ENCODE results near the gene GUCY1A2.

The GUCY1A2 gene

DNA sequence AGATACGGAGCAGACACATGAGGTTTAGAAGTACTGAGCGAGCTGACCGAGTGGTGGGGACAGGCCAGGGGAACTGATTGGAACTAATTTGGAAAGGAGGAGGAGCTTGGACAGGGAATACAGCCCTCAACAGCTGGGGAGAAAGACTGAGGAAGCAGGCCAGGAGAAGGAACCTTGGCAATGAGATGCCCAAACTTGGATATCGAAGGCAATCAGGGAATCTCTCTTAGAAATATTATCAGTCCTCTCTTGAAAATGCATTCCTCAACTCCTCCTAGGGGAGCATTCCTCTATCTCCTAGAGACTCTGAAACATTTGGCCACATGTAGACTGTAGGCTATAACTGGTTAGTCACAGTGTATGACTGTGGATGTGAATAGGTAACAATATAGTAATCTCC is 284.6 kb downstream of the GUCY1A2 start:
- no peak for DNase-seq (ENCODE audit: low read depth)

DNA sequence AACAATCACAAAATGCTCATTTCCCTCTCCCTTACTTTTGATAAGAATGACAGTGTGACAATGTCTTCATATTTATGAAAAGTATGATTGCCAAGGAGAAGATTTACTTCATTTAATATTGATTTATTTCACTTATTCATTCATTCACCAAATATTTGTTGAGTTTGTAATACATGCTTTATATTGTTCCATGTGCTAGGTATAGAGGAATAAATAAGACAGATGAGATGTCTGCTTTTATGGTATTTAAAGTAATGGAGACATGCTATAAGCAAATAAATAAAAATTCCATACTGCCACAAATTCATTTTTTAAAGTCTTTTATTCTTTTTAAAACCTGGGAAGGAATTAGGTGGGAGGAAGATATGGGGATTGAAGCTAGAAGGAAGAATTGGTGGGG is 289.4 kb downstream of the GUCY1A2 start:
- DNase-seq (ENCODE audit: low read depth): no peak

DNA sequence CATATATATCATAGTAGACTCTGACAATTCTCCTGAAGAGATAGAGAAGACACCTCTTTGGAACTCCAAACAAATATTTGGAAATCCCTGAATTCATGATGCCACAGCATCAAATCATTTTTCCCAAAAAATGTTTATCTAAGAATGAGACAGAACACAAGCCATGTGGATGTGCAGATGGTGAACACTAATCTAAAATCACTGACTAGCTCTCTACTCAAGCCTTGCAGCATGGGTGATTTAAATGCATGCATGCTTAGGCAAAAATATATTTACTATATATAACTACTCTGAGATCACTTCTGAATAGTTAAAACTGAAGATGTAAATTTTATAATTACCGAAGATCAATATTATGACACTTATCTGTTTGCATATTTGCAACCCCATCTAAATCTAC is 289.9 kb downstream of the GUCY1A2 start:
- no peak for DNase-seq (ENCODE audit: low read depth)

- no peak for DNase-seq (ENCODE audit: low read depth)
Observed at GRCh38 chr11:106727256-106727655, 291.0 kb downstream of the GUCY1A2 start.

DNA sequence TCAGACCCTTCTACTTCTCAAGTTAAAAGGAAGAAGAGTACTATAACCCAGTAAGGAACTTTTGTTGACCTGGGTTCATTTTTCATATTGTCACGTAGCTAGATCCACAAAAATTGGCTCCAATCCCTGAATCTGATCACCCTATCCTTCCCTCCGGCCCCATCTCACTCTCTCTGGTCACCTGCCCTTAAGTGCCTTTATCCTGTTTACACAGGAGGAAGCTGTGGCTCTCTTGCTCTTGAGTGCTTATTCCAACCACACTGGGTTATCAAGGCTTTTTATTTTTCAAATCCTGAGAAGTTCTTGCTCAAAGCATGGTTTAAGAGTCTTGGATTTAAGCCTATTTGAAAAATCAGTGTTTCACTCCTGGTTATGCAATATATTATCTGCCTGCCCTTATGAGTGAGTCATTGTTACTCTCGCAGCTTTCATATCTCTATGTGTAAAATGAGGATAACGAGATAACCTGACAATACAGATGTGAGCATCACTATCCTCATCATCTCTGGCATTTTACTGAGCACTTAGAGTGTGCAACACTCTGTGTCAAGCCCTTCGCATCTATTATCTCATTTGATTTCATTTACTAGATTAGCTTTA is 293.9 kb downstream of the GUCY1A2 start:
- no peak for DNase-seq (ENCODE audit: low read depth)

DNA sequence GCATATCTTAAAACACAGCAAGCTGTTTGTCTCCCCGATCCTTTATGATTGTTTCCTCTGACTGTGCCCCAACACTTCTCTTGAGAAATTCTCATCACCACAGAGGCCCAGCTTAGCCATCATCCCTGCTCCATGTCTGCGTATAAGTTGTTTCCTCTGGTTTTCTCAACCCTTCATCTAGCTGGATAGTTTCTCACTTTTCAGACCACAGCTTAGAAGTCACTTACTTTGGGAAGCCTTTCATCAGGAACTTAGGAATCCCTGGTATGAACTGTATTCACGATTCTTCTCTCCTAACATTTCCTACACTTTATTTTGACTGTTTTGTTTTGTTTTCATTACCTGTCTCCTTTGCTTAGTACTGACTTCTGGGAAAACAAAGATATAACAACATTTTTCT is 295.2 kb downstream of the GUCY1A2 start:
- no peak for DNase-seq (ENCODE audit: low read depth)

DNA sequence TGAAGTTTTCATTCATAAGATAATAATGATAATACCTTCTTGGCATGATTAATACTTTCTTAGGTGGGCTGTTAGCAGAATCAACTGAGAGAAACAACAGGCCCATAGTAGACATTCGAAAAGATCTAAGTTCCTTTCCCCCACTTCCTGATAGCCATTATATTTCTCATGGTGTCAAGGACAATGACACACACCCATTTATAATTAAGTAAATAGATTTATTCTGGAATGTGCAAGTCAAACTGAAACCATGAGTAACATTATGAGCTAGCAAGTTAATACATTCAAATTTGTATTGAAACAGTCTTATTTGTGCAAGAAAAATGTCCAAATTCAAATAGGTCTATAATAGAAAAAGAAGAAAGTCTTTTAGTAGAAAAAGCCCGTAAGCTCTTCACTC is 301.1 kb downstream of the GUCY1A2 start:
- DNase-seq (ENCODE audit: low read depth): no peak

- DNase-seq (ENCODE audit: low read depth): no peak
Observed at GRCh38 chr11:106714199-106714598, 304.1 kb downstream of the GUCY1A2 start.

GRCh38 chr11:106708348-106708747 is 309.9 kb downstream of the GUCY1A2 start:
- DNase-seq (ENCODE audit: low read depth): no peak

DNA sequence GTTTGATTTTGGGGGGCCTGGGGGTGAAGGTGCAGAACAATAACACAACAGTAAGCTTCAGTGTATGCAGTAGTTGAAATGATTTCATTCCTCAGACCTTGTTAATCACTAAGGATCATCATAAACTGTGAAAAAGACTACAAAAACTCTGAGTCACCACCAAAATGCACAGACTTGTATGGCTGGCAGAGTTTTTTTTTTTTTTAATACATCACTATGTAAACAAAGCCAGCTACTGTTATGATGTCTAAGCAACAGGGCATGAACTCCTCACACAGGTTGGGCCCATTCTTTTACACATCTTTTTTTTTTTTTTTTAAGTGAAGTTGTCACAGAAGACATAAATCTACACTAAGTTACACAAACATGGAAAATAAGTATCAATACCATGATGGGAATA is 311.9 kb downstream of the GUCY1A2 start:
- DNase-seq (ENCODE audit: low read depth): no peak

DNA sequence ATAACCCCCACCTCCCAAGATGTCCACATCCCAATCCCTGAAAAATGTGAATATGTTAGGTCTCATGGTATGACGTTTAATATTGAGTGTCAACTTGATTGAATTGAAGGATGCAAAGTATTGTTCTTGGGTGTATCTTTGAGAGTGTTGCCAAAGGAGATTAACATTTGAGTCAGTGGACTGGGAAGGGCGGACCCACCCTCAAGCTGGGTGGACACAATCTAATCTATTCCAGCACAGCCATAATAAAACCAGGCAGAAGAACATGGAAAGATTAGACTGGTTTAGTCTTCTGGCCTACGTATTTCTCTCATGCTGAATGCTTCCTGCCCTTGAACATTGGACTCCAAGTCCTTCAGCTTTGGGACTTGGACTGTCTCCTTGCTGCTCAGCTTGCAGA is 315.5 kb downstream of the GUCY1A2 start:
- no peak for DNase-seq (ENCODE audit: low read depth)

- no peak for DNase-seq (ENCODE audit: low read depth)
Observed at GRCh38 chr11:106697058-106697457, 321.2 kb downstream of the GUCY1A2 start.

DNA sequence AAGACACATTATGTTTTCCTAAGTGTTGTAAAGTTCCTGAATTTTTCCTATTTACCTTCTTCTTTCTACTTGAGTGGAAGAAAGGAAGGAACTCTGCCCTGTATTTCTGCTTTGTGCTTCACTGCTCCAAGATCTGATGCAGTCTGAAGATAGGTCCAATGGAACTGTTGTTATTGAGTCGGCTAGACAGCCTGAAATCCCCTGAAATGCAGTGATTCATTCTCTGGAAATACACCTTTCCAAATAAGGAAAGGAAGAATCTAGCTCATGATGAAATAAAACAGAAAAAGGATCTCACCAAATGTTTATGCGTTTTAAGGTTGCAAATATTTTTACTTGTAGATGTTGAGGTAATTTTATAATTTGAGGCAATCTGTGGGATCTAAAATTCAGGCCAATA is 322.8 kb downstream of the GUCY1A2 start:
- no peak for DNase-seq (ENCODE audit: low read depth)

- no peak for DNase-seq (ENCODE audit: low read depth)
Observed at GRCh38 chr11:106694501-106694900, 323.8 kb downstream of the GUCY1A2 start.

DNA sequence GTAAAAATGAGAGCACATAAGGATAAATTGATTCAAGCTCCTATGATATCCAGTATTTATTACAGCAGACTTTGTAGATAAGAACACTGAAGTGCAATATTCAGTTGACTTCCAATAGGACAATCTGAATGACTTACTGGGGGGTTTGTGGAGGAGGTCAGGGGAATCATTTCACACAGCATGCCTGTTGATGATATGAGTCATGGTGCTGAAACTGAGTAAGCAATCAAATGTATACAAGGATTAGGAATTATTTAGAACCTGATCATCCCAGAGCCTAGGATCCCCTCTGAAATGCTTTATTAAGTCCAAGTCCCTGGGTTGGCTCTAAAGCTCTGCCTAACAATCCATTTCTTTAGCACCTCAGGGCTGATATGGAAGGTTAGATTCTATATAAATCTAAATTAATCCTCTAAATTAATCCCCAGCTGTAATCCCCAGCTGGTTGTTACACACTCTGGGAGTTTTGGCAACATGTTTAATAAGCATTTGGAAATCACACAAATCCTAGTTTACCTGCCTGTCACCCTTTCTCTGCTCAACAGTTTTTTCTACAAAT is 326.4 kb downstream of the GUCY1A2 start:
- no peak for DNase-seq (ENCODE audit: low read depth)

GRCh38 chr11:106690923-106691322 is 327.4 kb downstream of the GUCY1A2 start:
- DNase-seq (ENCODE audit: low read depth): no peak

GRCh38 chr11:106684944-106685343 is 333.3 kb downstream of the GUCY1A2 start:
- no peak for DNase-seq (ENCODE audit: low read depth)

GRCh38 chr11:106683435-106683834 is 334.8 kb downstream of the GUCY1A2 start:
- DNase-seq (ENCODE audit: low read depth): no peak

DNA sequence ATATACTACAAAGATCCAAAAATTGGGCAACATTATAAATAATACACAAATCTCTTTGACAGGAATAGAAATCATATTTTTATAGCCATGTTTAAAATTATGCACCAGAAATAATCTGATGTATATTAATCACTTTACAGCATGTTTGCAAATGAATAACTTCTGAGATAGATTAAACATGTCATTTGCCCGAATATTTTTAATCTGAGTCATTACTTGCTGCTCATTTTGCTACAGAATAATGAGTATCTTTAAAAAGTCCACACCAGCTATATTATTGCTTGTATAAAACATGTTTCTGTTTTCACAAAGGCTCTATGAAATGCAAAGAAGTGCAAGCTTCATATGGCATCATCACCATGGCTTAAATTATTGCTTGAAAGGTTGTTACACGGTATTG is 336.8 kb downstream of the GUCY1A2 start:
- no peak for DNase-seq (ENCODE audit: low read depth)

DNA sequence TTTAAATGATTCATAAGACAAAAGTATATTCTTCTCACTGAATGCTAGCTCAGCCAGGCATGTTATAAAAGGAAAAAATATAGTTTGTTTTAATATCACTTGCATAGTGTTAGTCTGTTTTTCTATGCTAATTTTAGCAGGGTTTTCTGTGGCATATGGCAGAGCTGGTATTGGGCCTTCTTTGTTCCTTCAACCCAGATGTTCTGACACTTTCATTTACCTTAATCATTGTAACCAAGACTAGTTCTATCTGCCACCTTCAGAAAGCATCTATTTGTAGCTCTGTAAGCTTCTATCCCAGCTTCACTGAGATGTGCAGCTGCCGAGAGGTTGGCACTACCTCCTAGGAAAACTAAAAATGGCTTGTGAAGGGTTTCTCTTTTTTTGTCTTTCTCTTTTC is 338.7 kb downstream of the GUCY1A2 start:
- DNase-seq (ENCODE audit: low read depth): no peak

DNA sequence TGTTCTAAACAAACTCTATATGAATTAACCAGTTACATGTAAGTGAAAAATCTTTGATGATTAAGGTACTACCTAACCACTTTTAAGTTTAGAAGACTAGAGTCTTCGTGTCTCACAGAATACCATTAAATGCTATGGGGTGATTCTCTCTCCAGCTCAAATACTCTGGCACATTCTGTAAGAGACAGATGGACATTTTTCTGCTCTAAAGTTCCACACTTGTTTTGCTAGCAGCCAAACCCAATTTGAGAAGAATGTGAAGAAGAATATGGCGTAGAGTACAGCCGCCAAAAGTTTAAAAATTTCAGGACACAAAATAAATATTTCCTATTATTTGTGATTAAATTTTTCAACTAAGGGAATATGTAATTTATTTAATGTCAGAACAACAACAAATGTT is 339.1 kb downstream of the GUCY1A2 start:
- no peak for DNase-seq (ENCODE audit: low read depth)

GRCh38 chr11:106670069-106670468 is 348.2 kb downstream of the GUCY1A2 start:
- DNase-seq (ENCODE audit: low read depth): no peak

- no peak for DNase-seq (ENCODE audit: low read depth)
Observed at GRCh38 chr11:106668147-106668546, 350.1 kb downstream of the GUCY1A2 start.

- no peak for DNase-seq (ENCODE audit: low read depth)
Observed at GRCh38 chr11:106656646-106657045, 361.6 kb downstream of the GUCY1A2 start.

All from CMK (cell line).